GM12878 (cell line): ENCODE measurements around the gene THY1.

Experiments
- CHD2 ChIP-seq: IDR thresholded peaks from 2 replicates; pipeline ENCODE4 v1.6.1; 2011; ENCODE audit warnings: low read depth, low read length, improper control_type of control experiment, borderline replicate concordance
- EZH2 ChIP-seq: IDR thresholded peaks from 2 replicates; pipeline ENCODE4 v1.6.1; 2012; ENCODE audit warnings: low read depth, mild to moderate bottlenecking, control low read depth, inconsistent platforms, low read length, borderline replicate concordance; ENCODE audit not compliant: control insufficient read depth
- GATAD2B ChIP-seq: fragments of 450-650 bp; conservative IDR thresholded peaks from 2 replicates; pipeline ENCODE4 v1.6.1; 2017; ENCODE audit warnings: low read depth, mild to moderate bottlenecking, moderate library complexity
- HDAC6 ChIP-seq: fragments of 200-600 bp; sonication (generic); IDR thresholded peaks from one replicate; pipeline ENCODE4 v1.8.0; 2017; ENCODE audit warnings: antibody characterized with exemption; ENCODE audit not compliant: unreplicated experiment
- JUNB ChIP-seq: IDR thresholded peaks from 2 replicates; pipeline ENCODE4 v1.6.1; 2016; ENCODE audit warnings: antibody characterized with exemption, mild to moderate bottlenecking
- NR2C1 ChIP-seq: fragments of 450-650 bp; IDR thresholded peaks from 2 replicates; pipeline ENCODE4 v1.6.1; 2017; ENCODE audit warnings: antibody characterized with exemption, mild to moderate bottlenecking, moderate library complexity
- RAD21 ChIP-seq: IDR thresholded peaks from 2 replicates; pipeline ENCODE4 v1.6.1; 2011; ENCODE audit warnings: mild to moderate bottlenecking, low read depth, low read length, moderate library complexity; ENCODE audit not compliant: insufficient read depth
- RB1 ChIP-seq: fragments of 450-650 bp; formaldehyde crosslinking; IDR thresholded peaks from 2 replicates; pipeline ENCODE4 v1.6.1; 2017; ENCODE audit warnings: mild to moderate bottlenecking, borderline replicate concordance
- SPI1 ChIP-seq: IDR thresholded peaks from 2 replicates; pipeline ENCODE4 v1.6.1; 2011; ENCODE audit warnings: low read depth, mild to moderate bottlenecking, low read length, moderate library complexity, borderline replicate concordance; ENCODE audit not compliant: insufficient read depth
- TAF1 ChIP-seq: IDR thresholded peaks from 2 replicates; pipeline ENCODE4 v1.6.1; 2011; ENCODE audit warnings: mild to moderate bottlenecking, low read depth, low read length, borderline replicate concordance
- TF ChIP-seq, protein P1 (sequence below), 3 experiments: IDR thresholded peaks in 2 of 3; conservative IDR thresholded peaks in 1 of 3; 2 replicates each; pipeline ENCODE4 v1.5.1; 2011; ENCODE audit warnings: low read depth in 3 of 3, low read length in 3 of 3, mild to moderate bottlenecking in 3 of 3, control low read depth in 2 of 3, moderate library complexity in 2 of 3, inconsistent platforms in 1 of 3, mixed read lengths in 1 of 3; ENCODE audit not compliant: control insufficient read depth in 2 of 3, insufficient read depth in 1 of 3; ENCODE audit errors: extremely low read depth in 1 of 3
- TF ChIP-seq, protein P2 (sequence below): IDR thresholded peaks from 2 replicates; pipeline ENCODE4 v1.6.1; 2012; ENCODE audit warnings: low read depth, low read length, improper control_type of control experiment

DNA sequence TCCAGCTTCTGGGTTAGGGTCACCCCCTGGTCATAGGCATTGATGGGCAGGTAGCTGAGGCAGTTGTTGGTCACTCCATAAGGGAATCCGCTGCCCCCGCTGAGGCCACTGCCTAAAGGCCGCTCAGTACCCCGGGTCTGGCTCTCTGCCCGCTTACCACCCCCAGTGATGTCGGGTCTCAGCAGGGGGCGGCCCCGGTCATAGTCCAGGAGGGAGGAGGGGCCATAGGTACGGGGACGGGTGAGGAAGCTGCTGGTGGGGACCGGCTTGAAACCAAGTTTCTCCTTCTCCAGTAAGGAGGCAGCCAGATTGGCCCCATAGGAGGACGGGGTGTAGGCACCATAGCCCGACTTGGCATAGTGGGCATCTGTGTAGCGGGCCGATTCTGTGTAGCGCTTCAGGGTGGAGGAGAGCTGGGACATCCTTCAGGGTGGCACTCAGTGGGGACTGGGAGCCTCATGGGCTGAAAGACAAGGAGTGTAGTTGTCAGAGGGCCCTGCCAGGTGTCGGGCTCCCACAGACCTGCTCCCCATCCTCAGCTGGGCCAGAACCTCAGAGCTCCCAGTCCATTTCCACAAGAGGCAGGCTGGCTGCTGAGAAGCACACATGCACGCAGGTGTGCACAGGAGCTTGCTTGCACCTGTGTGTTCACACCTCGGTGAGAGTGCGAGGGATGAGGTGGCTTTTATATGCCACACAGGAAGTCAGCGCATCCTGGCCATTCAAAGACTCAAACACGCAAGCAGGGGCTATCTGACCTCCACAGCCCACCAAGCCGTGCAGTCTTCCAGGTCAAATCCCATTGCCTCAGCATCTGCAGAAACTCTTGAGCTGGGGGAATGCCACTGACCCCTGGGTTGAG, 49.7 kb downstream of the THY1 start:
- TF ChIP-seq RAD21 (no peak), TAF1 (no peak), RB1 (no peak), EZH2 (no peak), CHD2 (no peak), SPI1 (no peak), HDAC6 (no peak), NR2C1 (no peak), JUNB (no peak), GATAD2B (no peak)
- TF ChIP-seq, protein P1, sequence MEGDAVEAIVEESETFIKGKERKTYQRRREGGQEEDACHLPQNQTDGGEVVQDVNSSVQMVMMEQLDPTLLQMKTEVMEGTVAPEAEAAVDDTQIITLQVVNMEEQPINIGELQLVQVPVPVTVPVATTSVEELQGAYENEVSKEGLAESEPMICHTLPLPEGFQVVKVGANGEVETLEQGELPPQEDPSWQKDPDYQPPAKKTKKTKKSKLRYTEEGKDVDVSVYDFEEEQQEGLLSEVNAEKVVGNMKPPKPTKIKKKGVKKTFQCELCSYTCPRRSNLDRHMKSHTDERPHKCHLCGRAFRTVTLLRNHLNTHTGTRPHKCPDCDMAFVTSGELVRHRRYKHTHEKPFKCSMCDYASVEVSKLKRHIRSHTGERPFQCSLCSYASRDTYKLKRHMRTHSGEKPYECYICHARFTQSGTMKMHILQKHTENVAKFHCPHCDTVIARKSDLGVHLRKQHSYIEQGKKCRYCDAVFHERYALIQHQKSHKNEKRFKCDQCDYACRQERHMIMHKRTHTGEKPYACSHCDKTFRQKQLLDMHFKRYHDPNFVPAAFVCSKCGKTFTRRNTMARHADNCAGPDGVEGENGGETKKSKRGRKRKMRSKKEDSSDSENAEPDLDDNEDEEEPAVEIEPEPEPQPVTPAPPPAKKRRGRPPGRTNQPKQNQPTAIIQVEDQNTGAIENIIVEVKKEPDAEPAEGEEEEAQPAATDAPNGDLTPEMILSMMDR (IDR thresholded peaks at IDR 0.05 in 2 of 3, conservative IDR thresholded peaks at IDR 0.05 in 1 of 3; ENCODE audit: control insufficient read depth in 2 of 3, extremely low read depth in 1 of 3, insufficient read depth in 1 of 3, low read depth in 3 of 3, low read length in 3 of 3) = no peak
- TF ChIP-seq, protein P2, sequence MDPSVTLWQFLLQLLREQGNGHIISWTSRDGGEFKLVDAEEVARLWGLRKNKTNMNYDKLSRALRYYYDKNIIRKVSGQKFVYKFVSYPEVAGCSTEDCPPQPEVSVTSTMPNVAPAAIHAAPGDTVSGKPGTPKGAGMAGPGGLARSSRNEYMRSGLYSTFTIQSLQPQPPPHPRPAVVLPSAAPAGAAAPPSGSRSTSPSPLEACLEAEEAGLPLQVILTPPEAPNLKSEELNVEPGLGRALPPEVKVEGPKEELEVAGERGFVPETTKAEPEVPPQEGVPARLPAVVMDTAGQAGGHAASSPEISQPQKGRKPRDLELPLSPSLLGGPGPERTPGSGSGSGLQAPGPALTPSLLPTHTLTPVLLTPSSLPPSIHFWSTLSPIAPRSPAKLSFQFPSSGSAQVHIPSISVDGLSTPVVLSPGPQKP = no peak
